HS-27A (cell line): ENCODE results near the gene DMPK.

ENCODE experiments used
- DNase-seq: peaks from one replicate; pipeline ENCODE4 v3.0.0-alpha.2; 2012; ENCODE audit warnings: low read depth, missing footprints

DMPK gene

GRCh38 chr19:45782162-45782691 is at the start of gene DMPK:
DMPK (minus strand) TSS chr19:45782490; CDS start chr19:45782352, 138 bp downstream.
- no peak for DNase-seq

- DNase-seq, result no peak
These were observed 46.7 kb upstream of the DMPK start for GRCh38 chr19:45828945-45829344.

GRCh38 chr19:45828523-45828922 is 46.2 kb upstream of the DMPK start:
- no peak for DNase-seq

- DNase-seq, result no peak
These were observed 45.3 kb upstream of the DMPK start for GRCh38 chr19:45827459-45828093.

- no peak for DNase-seq
These were observed 44.6 kb upstream of the DMPK start for GRCh38 chr19:45826934-45827333.

- DNase-seq, result no peak
These were observed 43.9 kb upstream of the DMPK start for GRCh38 chr19:45825917-45826893.

GRCh38 chr19:45825263-45825605 is 42.9 kb upstream of the DMPK start:
- DNase-seq, result no peak

- DNase-seq, result no peak
These were observed 42.4 kb upstream of the DMPK start for GRCh38 chr19:45824531-45825262.

GRCh38 chr19:45824041-45824471 is 41.8 kb upstream of the DMPK start:
- DNase-seq, result no peak

- DNase-seq, result no peak
These were observed 40.9 kb upstream of the DMPK start for GRCh38 chr19:45823182-45823581.

- DNase-seq, result no peak
These were observed 40.4 kb upstream of the DMPK start for GRCh38 chr19:45822716-45823115.

GRCh38 chr19:45821570-45821969 is 39.3 kb upstream of the DMPK start:
- no peak for DNase-seq

- no peak for DNase-seq
These were observed 38.8 kb upstream of the DMPK start for GRCh38 chr19:45821103-45821521.

- DNase-seq, result no peak
These were observed 38.3 kb upstream of the DMPK start for GRCh38 chr19:45820413-45821102.

- DNase-seq, result no peak
These were observed 37.5 kb upstream of the DMPK start for GRCh38 chr19:45819769-45820168.

- no peak for DNase-seq
These were observed 35.5 kb upstream of the DMPK start for GRCh38 chr19:45817725-45818301.

- peak; percentile 89 for DNase-seq
These were observed 34.9 kb upstream of the DMPK start for GRCh38 chr19:45817010-45817724.

- DNase-seq, result no peak
These were observed 34.1 kb upstream of the DMPK start for GRCh38 chr19:45816236-45817009.

- no peak for DNase-seq
These were observed 33.4 kb upstream of the DMPK start for GRCh38 chr19:45815481-45816216.
